ENCODE data around the gene MED7. TPM values are rescaled to one million over a fixed set of nuclear protein-coding genes. Genes with fewer than 3 reads are reported as not detected.

Gene MED7, protein sequence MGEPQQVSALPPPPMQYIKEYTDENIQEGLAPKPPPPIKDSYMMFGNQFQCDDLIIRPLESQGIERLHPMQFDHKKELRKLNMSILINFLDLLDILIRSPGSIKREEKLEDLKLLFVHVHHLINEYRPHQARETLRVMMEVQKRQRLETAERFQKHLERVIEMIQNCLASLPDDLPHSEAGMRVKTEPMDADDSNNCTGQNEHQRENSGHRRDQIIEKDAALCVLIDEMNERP
- total RNA-seq (2014; rRNA removed; shearing (Covaris generic)) (8.0 and 15.8 TPM in 2 replicates), polyA plus RNA-seq (2016; fragmentation: Nextera tagmentation; extraction: Ambion mirVana) (21.2 and 22.2 TPM in 2 replicates)

DNA sequence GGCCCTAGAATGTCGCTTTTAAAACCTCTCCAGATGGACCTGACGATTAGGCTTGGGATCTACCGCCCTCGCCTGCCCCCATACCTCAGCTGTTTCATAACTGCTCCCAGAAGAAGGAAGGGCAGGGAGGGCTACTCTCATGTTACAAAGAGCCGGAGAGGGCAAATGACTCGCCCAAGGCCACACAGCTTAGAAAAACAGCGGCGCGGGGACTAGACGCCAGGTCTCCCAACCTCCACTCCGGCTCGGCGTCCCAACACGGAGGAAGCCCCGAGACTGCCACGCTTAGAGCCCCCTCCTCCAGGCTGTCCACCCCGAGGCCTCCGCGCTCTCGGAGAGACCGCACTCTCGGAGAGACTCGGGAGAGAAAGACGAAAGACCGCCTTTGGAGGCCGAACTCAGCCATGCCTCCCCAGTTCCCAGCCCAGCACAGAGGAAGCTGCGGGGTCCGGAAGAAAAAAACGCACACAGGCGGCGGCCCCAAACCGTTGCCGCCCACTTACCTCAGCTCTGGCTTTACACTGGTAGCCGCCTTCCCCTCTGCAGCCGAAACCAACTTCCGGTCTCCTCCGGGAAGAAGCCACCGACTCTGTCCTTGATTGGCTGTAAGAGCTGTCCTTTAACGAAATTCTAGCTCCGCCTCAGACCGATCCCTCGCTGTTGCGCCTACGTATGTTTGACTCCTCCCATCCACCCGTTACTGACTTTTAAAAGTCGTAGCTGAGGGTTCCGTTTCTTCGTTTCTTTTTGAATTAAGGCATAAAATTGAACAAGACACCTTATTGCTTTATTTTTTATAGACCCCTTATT is at the start of gene MED7:
MED7 (minus strand) TSS at position 549 of the 810 bp plus-strand sequence. CDS start 3,434 bp downstream, outside the sequence.
- Histone ChIP-seq H4K20me1 (ENCODE audit: insufficient read depth) (no peaks in the 10 kb centered on the region), H3K9me3 (ENCODE audit: low read depth) (no peaks in the 10 kb centered on the region), H3K27me3 (replicated peaks; ENCODE audit: insufficient read depth) (no peaks in the 10 kb centered on the region), H3K9ac (peak within 1 kb of the TSS; percentile 96), H3K36me3 (ENCODE audit: low read depth) (peaks cover 11% of the 10 kb centered on the region; the same call in 1 of the 2 replicates), H3K4me2 (ENCODE audit: unreplicated experiment) (peak within 1 kb of the TSS; percentile 93), H3K27ac (peak within 1 kb of the TSS; percentile 80), H3K79me2 (ENCODE audit: insufficient read depth) (peaks cover 51% of the 10 kb centered on the region), H3K4me3 (peak within 1 kb of the TSS; percentile 92), H3K4me1 (ENCODE audit: insufficient read depth) (peaks cover 6% of the 10 kb centered on the region; the same call in 1 of the 2 replicates), H3K9me2 (ENCODE audit: insufficient read depth) (no peaks in the 10 kb centered on the region), H3F3A (ENCODE audit: insufficient read depth) (0 out of 2 replicates have a peak, but pooled peaks cover 8% of the 10 kb centered on the region), H2AFZ (peak within 1 kb of the TSS; percentile 96)
- TF ChIP-seq EZH2phosphoT487 (IDR thresholded peaks at IDR 0.05; ENCODE audit: insufficient read depth, low read depth) (no peak), EZH2 (IDR thresholded peaks at IDR 0.05; ENCODE audit: insufficient read depth, poor library complexity, severe bottlenecking) (no peak)
- 2% methylated on average over 46 to 48 of the region's 48 CpGs for WGBS, 2 experiments (ENCODE audit: low coverage in 1 of 2, low lambda C conversion rate in 2 of 2, missing lambda C conversion rate in 2 of 2)
- peak; percentile 99 for DNase-seq
- in situ Hi-C loops (cut with MboI) = no loop called here

DNA sequence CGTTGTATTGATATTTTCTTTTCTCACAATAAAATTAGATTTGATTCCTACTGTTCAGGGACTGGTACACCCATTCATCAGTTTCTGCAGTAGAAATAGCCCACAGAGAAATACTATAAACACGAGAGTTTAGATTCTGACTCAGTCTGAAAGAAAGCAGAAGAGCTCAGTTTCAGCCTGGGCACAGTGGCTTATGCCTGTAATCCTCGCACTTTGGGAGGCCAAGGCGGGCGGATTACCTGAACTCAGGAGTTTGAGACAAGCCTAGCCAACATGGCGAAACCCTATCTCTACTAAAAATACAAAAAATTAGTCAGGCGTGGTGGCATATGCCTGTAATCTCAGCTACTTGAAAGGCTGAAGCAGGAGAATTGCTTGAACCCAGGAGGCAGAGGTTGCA is 46.6 kb upstream of the MED7 start:
- WGBS, 2 experiments (ENCODE audit: low coverage in 1 of 2, low lambda C conversion rate in 2 of 2, missing lambda C conversion rate in 2 of 2) = 47 to 51% methylated on average over 7 of the region's 7 CpGs
- in situ Hi-C loops (cut with MboI) = no loop called here
- no peak overlapping the region for H3K4me2 ChIP-seq (ENCODE audit: unreplicated experiment)
- no peaks in the 10 kb centered on the region for H3K79me2 ChIP-seq (ENCODE audit: insufficient read depth)
- no peak for TF ChIP-seq EZH2 (IDR thresholded peaks at IDR 0.05; ENCODE audit: insufficient read depth, poor library complexity, severe bottlenecking)
- TF ChIP-seq EZH2phosphoT487 (IDR thresholded peaks at IDR 0.05; ENCODE audit: insufficient read depth, low read depth) = no peak
- no peak overlapping the region for H3K27ac ChIP-seq
- H3K9me3 ChIP-seq (ENCODE audit: low read depth) = no peaks in the 10 kb centered on the region
- H3K4me3 ChIP-seq = no peak overlapping the region
- DNase-seq = no peak
- H4K20me1 ChIP-seq (ENCODE audit: insufficient read depth) = no peaks in the 10 kb centered on the region
- H2AFZ ChIP-seq = no peak overlapping the region
- no peaks in the 10 kb centered on the region for H3K36me3 ChIP-seq (ENCODE audit: low read depth)
- H3F3A ChIP-seq (ENCODE audit: insufficient read depth) = no peaks in the 10 kb centered on the region
- no peak overlapping the region for H3K9ac ChIP-seq
- no peaks in the 10 kb centered on the region for H3K4me1 ChIP-seq (ENCODE audit: insufficient read depth)
- no peaks in the 10 kb centered on the region for H3K9me2 ChIP-seq (ENCODE audit: insufficient read depth)
- H3K27me3 ChIP-seq (replicated peaks; ENCODE audit: insufficient read depth) = peaks cover 42% of the 10 kb centered on the region

DNA sequence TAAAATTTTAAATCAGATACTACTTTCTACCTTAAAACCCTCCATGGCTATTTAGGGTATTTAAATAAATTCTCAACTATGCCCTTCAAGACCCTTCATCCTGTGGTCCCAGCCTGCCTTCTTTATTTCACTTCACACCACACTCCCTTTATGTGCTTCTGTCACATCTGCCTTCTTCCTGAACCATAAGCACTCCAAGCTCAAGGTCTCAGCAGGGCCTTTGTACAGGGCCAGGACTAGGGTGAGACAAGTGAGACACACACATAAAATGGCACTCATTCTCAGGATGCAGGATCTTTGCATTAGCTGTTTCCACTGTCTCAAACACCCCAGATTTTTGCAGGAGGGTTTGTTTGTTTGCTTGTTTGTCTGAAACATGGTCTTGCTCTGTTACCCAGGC is 45.6 kb upstream of the MED7 start:
- Histone ChIP-seq H3K27ac (no peak overlapping the region), H3K9me2 (ENCODE audit: insufficient read depth) (no peaks in the 10 kb centered on the region), H3K9me3 (ENCODE audit: low read depth) (no peaks in the 10 kb centered on the region), H2AFZ (no peak overlapping the region), H3K9ac (no peak overlapping the region), H3K36me3 (ENCODE audit: low read depth) (no peaks in the 10 kb centered on the region), H3K4me2 (ENCODE audit: unreplicated experiment) (no peak overlapping the region), H3K79me2 (ENCODE audit: insufficient read depth) (no peaks in the 10 kb centered on the region), H3K4me1 (ENCODE audit: insufficient read depth) (no peaks in the 10 kb centered on the region), H3F3A (ENCODE audit: insufficient read depth) (no peaks in the 10 kb centered on the region), H3K27me3 (replicated peaks; ENCODE audit: insufficient read depth) (peaks cover 41% of the 10 kb centered on the region), H4K20me1 (ENCODE audit: insufficient read depth) (no peaks in the 10 kb centered on the region), H3K4me3 (no peak overlapping the region)
- TF ChIP-seq EZH2phosphoT487 (IDR thresholded peaks at IDR 0.05; ENCODE audit: insufficient read depth, low read depth) (no peak), EZH2 (IDR thresholded peaks at IDR 0.05; ENCODE audit: insufficient read depth, poor library complexity, severe bottlenecking) (no peak)
- in situ Hi-C loops (cut with MboI) = no loop called here
- DNase-seq = no peak

DNA sequence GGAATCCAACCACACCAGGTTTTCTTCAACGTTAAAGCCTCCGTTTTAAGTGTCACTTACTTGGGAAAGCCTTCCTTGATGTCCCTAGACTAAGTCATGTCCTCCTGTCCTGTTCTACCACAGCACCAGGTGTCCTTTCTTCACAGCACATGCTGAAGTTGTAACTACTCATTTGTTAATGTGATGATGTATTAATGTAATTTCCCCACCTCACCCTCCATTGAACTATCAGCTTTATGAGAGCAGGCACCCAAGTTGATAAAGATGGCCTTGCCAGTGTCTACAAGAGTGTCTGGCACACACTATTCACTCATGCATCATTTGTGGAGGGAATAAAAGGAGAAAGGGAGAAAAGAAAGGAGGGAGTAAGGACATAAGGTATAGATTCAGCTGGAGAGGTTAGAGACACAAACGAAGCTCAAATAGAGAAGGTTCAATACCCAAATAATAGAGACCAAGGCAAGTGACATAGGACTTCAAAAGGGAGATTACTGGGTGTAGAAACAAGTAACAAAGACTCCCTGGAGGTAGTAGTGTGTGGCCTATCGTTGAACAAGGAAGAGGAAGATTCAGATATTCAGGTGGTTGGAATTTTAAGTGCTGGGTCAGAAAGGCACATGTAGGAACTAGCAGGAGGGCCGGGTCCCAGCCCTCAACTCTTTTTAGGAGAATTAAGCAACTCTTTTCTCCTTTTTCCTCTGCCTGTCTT is 44.5 kb upstream of the MED7 start:
- DNase-seq = no peak
- Histone ChIP-seq H3K79me2 (ENCODE audit: insufficient read depth) (no peaks in the 10 kb centered on the region), H3K4me2 (ENCODE audit: unreplicated experiment) (no peak overlapping the region), H4K20me1 (ENCODE audit: insufficient read depth) (no peaks in the 10 kb centered on the region), H3K4me3 (no peak overlapping the region), H3K27me3 (replicated peaks; ENCODE audit: insufficient read depth) (peaks cover 41% of the 10 kb centered on the region), H3K36me3 (ENCODE audit: low read depth) (no peaks in the 10 kb centered on the region), H2AFZ (no peak overlapping the region), H3K9ac (no peak overlapping the region), H3K9me2 (ENCODE audit: insufficient read depth) (no peaks in the 10 kb centered on the region), H3K27ac (no peak overlapping the region), H3K9me3 (ENCODE audit: low read depth) (no peaks in the 10 kb centered on the region), H3F3A (ENCODE audit: insufficient read depth) (no peaks in the 10 kb centered on the region), H3K4me1 (ENCODE audit: insufficient read depth) (no peaks in the 10 kb centered on the region)
- TF ChIP-seq EZH2phosphoT487 (IDR thresholded peaks at IDR 0.05; ENCODE audit: insufficient read depth, low read depth) (no peak), EZH2 (IDR thresholded peaks at IDR 0.05; ENCODE audit: insufficient read depth, poor library complexity, severe bottlenecking) (no peak)
- WGBS, 2 experiments (ENCODE audit: low coverage in 1 of 2, low lambda C conversion rate in 2 of 2, missing lambda C conversion rate in 2 of 2) = 23 to 33% methylated on average over 5 of the region's 5 CpGs
- in situ Hi-C loops (cut with MboI) = no loop called here

Measured in GM23248 (cell line).